NCI-H82 (cell line): ENCODE measurements around the gene COLGALT1.
"Not testable (repeated sequence)": the region's sequence is repeated elsewhere in the genome, so short reads cannot be mapped to it uniquely, and the experiment has no call there.

ENCODE experiments used
- DNase-seq: peaks from one replicate; lab custom pipeline; 2025; lab: John Stamatoyannopoulos, UW

The COLGALT1 gene

DNA sequence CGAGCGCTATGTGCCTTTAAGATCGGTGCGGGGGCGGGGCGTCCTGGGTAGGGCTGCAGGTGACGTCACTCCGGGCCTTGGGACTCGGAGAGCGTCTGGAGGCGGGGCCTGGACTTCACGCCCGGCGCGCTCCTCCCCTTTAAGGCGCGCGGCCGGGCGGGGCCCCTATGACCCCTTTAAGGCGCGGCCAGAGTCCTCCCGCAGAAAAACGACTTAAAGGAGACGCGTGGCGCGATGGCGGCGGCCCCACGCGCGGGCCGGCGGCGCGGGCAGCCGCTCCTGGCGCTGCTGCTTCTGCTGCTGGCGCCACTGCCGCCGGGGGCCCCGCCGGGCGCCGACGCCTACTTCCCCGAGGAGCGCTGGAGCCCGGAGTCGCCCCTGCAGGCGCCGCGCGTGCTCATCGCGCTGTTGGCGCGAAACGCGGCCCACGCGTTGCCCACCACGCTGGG, at the start of gene COLGALT1:
Gene COLGALT1, plus strand, starts transcription at position 170 of the 449 bp plus-strand sequence. Its CDS starts 65 bp downstream, at position 235.
- peak; percentile 100 for DNase-seq

DNA sequence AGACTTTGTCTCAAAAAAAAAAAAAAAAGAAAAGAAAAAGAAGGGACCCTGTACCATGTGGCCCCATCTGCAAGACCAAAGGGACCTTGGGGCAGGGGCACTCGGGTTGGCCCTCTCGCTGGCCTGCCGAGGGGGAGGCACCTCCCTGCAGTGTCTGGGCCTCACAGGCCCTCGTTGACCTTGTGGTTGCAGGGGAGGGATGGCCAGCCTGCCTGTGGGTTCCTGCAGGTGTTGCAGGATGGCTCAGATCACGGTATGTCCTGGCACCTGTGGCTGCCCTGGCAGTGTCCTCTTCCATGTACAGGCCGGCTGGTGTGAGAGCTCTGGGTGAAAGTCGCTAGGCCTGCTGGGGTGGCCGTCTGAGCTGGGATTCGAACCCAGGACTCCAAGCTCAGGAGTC, 48.7 kb upstream of the COLGALT1 start:
- DNase-seq: no peak

DNA sequence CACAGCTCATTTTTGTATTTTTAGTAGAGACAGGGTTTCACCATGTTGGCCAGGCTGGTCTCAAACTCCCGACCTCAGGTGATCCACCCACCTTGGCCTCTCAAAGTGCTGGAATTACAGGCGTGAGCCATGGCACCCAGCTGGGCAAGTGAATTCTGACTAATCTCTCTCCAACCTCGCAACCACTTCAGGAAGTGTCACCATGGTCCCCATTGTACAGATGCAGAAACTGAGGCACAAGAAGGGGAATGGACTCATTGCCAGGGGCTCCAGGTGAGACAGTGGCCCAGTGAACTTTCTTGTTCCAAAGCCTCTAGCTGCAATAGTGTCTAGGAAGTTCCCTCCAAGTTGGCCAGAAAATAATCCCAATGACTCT, 46.9 kb upstream of the COLGALT1 start:
- not testable (repeated sequence) for DNase-seq

DNA sequence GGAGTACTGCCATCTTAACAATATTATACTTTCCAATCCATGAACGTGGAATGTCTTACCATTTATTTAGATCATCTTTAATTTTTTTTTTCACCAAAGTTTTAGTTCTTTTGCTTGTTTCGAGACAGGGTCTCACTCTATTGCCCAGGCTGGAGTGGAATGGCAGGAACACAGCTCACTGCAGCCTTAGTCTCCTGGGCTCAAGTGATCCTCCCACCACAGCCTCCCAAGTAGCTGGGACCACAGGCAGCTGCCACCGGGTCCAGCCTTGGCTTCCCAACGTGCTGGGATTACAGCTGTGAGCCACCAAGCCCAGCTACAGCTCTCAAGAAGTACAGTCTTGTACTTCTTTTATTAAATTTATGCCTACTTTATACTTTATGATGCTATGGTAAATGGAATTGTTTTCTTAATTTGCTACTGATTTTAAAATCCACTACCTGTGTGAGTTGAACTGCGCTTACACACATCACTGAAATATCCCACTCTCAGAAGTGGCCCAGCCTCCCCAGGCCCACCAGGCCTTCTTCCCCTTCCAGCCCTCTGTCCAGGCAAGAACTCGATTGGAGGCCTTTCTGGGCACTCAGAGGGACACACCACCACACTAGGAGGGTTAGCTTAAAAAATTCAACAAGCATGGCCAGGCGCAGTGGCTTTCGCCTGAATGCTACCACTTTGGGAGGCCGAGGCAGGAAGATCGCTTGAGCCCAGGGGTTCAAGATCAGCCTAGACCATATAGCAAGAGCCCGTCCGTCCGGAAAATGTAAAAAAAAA, 45.0 kb upstream of the COLGALT1 start:
- DNase-seq: peak; percentile 43

DNA sequence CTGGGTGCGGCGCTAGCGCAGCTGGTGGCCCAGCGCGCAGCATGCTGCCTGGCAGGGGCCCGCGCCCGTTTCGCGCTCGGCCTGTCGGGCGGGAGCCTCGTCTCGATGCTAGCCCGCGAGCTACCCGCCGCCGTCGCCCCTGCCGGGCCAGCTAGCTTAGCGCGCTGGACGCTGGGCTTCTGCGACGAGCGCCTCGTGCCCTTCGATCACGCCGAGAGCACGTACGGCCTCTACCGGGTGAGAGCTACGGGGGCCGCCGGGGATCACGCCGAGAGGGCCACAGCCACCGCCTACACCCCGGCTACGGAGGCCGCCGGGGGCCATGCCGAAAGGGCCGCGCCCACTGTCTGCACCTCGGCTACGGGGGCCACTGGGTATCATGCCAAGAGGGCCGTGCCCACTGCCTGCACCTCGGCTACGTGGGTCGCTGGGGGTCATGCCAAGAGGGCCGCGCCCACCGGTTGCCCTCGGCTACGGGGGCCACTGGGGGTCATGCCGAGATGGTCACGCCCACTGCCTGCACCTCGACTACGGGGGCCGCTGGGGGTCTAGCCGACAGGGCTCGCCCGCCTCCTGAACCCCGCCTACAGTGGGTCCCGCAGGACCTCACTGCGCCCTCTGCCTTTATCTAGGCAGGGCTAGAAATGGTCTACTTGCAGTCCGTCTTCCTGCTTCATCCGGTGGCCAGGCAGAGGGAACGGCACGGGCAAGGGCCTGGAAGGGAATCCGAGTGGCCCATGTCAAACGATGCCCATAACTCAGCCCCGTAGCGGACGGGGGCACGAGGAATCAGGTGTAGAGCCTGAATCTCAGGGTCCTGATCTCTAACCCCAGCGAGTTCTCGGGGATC, 43.5 kb upstream of the COLGALT1 start:
- peak; percentile 86 for DNase-seq

DNA sequence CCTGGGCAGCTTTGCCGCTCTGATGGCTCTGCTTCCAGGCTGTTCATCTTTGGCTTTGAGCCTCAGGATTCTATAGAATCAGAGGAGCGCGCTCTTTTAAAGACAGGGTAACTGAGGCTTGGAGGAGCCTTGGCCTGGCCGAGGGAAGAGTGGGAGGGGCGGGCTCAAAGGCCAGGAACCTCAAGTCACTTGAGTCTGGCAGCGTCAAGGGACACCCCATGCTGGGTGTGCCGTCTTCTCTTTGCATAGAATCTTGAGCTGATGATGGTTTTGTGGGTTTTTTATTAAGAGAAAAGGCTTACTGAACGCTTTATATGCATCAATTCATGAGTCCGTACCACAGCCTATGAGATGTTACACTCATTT, 42.9 kb upstream of the COLGALT1 start:
- DNase-seq: no peak

DNA sequence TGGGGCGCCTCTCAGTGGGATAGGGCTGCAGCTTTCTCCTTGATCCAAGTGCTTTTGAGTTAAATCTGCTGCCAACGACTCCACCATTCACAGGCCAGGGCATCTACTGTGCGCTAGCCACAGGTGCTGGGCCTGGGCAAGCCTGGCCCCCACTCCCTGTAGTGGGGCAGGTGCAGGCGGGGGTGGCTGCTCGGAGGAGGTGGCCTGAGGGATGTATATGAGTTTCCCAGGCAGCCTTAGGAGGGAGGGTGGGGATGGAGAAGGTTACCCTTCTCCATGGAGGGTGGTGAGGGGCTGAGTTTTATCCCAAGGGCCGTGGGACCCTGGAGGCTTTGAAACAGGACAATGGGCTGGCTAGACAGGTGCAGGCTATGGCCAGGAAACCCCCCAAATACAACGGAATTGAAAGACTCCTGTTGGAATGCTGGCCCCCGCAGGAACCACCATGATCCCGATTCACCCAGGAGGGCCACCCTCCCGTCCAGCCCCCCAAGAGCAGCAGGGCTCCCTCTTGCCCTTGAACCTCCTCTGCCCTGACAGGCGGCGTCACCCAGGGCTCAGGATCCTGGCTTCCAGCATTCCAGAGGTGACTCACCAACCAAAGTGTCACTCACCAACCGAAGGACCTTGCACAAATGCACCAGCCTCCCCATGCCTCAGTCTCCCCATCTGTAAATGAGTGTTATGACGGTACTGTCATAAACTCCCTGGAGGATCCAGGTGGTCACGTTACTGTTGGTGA, 39.9 kb upstream of the COLGALT1 start:
- no peak for DNase-seq

DNA sequence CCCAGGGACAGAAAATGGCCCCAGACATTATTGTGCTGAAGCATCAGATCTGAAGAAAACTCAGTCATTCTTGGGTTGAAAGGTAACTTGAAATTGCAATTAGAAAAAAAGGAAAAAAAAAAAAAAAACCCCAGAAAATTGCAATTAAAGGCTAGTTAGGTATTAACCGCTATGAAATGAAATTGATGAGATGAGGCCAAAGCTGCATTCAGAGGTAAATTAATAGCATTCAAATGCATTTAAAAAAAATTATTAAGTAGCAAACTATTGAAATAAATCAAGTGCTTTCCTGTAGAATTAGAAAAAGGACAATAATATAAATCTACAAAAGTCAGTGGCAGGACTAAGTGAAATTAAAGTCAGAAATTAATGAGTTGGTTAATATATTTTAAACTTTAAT, 37.6 kb upstream of the COLGALT1 start:
- no peak for DNase-seq

DNA sequence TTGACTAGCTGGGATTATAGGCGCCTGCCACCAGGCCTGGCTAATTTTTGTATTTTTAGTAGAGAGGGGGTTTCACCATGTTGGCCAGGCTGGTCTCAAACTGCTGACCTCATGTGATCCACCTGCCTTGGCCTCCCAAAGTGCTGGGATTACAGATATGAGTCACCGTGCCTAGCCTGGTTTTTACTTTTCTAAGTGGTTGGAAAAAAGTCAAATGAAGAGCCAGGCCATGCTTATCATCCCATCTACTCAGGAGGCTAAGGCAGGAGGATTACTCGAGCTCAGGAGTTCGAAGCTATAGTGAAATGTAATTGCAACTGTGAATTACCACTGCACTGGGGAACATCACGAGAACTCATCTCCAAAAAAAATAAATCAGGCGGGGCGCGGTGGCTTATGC, 36.8 kb upstream of the COLGALT1 start:
- DNase-seq: not testable (repeated sequence)

DNA sequence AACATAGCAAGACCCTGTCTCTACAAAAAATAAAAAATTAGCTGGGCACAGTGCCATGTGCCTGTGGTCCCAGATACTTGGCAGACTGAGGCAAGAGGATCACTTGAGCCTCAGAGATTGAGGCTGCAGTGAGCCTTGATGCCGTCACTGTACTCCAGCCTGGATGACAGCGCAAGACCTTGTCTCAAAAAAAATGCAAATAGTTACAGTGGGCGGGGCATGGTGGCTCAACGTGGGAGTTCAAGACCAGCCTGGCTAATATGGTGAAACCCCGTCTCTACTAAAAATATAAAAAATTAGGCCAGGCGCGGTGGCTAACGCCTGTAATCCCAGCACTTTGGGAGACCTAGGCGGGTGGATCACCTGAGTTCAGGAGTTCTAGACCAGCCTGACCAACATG, 35.5 kb upstream of the COLGALT1 start:
- no peak for DNase-seq

DNA sequence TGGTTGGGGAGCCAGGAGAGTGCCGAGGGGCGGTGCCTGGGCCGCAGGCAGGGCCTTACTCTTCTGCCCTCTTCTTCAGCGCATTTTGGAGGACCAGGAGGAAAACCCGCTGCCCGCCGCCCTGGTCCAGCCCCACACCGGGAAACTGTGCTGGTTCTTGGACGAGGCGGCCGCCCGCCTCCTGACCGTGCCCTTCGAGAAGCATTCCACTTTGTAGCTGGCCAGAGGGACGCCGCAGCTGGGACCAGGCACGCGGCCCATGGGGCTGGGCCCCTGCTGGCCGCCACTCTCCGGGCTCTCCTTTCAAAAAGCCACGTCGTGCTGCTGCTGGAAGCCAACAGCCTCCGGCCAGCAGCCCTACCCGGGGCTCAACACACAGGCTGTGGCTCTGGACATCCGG, 34.6 kb upstream of the COLGALT1 start:
- no peak for DNase-seq

DNA sequence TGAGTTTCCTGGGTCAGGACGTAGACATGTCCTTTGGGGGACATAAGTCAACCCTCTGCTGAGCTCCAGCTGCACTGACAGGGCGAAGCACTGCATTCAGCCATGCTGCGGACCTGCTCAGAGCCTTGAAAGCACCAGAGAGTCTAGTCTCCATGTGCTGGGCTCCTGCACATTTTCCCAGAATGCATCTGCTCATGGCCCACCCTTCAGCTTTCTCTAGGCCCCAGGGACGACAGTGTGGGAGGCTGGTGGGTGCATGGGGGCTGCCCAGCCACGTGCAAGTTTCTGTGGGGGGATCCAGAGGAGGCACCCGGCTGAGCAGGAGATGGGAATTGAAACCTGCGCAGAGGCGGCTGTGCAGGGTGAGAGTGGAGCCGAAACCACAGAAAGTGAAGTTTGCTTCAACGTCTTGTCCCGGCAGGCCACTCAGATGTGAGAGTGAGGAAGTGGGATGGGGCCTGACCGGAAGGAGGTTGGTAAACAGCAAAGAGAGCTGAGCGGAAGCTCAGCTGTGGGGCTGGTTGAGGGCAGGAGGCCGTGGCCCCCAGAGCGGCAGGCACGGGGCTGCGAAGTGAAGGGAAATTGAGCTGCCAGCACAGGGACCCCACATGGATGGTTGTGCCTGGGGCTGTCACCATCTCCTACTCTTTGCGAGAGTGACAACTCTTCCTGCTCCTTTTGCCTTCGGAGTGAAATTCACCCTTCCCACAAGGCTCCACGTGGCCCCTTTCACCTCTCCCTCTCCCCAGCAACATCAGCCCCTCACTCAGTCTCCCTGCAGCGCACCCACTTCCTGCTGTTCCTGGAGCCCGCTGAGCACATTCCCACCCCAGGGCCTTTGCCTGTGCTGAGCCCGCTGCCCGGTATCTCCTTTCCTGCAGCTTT, 32.2 kb upstream of the COLGALT1 start:
- DNase-seq: no peak

DNA sequence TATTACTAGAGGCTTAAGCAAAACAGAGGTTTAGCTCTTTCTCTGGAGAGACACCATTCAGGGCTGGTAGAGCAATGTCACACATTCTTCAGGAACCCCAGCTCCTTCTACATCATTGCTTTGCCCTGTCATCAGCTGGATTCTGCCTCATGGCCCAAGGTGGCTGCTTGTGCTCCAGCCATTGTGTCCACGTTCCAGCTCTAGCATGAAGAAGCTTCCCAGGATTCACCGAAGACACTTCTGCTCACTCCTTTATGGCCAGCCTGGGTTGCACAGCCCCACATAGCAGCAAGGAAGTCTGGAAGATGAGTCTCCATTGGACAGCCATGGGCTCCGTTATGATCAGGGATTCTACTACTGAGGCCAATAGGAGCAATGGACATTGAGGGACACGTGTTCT, 30.8 kb upstream of the COLGALT1 start:
- no peak for DNase-seq

DNA sequence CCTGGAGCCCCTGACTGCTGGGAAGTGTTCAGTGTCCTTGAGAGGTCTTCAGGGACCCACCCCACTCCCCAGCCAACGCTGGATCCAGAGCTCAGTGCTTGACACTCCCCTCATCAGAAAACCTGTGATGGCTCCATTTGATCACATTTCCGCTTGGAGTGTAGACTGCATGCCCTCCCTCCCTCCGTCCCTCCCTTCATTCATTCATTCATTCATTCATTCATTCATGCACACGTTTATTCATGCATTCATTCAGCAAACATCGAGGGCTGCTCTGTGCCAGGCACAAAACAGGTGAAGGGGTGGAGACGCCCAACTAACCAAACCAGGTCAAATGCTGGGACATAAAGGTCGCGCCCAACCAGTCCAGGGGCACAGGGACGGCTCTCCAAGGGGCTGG, 30.3 kb upstream of the COLGALT1 start:
- no peak for DNase-seq

DNA sequence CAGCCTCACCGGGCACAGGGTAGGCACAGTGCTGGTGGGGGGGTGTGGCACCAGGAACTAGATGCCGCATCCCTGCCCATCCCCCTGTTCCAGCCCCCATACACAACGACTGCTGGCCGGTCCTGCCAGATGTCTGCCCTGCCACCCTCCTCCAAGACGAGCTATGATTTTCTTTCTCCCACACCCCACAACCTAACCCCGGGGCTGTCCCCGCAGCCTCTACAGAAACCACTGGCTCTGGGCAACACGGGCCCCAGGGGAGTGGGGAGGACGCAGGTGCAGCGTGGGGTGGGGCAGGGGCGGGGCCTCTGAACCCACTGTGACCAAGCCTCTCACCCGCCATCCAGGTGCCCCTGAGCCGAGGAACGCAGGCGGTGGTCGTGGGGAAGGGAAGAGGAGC, 28.5 kb upstream of the COLGALT1 start:
- DNase-seq: no peak

DNA sequence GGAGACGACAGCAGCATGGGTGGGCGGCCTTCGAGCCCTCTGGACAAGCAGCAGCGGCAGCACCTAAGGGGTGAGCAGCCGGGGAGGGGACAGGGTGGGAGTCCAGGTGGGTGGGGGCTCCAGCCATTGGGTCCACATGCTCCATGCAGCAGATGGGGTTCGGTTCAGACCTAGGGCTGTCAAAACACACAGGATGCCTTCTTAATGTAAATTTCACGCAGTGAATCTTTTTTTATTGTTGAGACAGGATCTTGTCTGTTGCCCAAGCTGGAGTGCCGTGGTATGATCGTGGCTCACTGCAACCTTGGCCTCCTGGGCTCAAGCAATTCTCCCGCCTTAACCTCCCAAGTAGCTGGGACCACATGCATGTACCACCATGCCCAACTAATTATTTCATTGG, 28.1 kb upstream of the COLGALT1 start:
- no peak for DNase-seq

DNA sequence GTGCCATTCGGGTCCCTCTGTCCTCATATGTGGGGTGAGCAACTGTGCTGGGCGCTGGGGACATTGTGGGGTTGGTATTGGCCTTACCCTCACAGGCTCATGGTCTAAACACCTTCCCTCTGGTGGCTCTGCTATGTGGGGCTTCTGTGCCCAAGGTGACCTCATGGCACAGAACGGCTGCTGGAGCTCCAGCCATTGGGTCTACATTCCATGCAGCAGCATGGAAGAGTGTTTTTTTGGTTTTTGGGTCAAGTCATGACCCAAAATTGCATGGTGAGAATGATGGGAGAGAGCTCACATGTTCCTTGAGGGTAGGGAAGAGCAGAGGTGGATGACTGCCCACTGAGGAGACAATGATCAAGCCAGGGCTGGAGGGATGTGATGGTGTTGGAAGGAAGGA, 26.8 kb upstream of the COLGALT1 start:
- DNase-seq: no peak

DNA sequence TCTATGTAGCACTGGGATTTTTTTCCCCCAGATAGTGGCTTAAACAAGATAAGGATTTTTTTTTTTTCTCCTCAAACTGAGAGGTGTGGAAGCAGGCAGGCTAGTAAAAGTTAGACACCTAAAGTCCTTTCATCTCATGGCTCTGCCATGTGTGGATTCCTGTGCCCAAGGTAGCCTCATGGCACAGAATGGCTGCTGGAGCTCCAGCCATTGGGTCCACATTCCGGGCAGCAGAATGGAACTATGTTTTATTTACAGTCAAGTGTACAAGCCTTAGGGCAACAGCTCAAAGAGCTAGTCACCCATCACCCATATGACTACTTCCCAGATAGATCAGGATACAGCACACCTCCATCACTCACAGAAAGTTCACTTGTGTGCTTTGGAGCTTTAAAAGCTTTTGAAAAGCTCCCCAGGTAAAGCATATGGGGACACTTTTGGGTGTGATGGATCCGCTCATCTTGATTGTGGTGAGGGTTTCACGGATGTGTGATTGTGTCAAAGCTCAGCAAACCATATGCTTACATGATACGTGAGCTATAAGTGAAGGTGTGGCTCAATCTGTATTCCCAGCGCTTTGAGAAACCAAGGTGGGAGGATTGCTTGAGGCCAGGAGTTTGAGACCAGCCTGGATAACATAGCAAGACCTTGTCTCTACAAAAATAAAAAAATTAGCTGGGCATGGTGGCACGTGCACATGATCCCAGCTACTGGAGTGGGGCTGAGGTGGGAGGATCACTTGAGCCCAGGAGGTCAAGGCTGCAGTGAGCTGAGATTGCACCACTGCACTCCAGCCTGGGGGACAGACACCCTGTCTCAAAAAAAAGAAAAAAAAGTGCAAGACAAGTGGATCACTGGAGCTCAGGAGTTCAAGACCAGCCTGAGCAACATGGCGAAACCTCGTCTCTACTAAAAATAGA, 25.9 kb upstream of the COLGALT1 start:
- DNase-seq: no peak

DNA sequence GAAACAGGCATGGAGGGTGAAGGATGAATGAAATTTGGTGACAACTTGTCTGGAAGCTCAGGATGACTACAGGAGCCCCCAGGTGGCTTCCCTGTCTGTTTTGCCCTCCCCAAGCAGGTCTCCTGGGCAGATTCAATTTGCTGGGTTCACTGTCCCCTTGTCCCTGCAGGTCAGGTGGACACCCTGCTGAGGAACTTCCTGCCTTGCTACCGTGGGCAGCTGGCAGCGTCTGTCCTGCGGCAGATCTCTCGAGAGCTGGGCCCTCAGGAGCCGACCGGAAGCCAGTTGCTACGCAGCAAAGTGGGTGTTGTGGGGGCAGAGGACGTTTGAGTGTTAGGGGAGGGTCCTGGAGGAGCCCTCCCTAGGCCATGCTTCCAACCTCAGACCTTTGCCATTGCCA, 24.9 kb upstream of the COLGALT1 start:
- DNase-seq: no peak

DNA sequence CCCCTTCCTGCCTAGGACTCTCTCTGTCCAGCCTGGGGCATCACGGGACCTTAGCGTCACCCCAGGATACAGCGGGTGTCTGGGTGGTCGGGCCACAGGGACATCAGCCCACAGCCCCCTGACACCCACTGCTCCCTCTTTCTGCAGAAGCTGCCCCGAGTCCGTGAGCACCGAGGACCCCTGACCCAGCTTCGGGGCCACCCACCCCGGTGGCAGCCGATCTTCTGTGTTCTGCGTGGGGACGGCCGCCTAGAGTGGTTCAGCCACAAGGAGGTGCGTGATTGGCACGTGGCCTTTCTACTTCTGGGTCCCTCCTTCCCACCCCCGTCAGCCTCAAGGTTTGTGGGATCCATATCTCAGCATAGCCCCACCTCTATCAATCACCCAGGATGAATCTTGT, 23.3 kb upstream of the COLGALT1 start:
- DNase-seq: no peak

DNA sequence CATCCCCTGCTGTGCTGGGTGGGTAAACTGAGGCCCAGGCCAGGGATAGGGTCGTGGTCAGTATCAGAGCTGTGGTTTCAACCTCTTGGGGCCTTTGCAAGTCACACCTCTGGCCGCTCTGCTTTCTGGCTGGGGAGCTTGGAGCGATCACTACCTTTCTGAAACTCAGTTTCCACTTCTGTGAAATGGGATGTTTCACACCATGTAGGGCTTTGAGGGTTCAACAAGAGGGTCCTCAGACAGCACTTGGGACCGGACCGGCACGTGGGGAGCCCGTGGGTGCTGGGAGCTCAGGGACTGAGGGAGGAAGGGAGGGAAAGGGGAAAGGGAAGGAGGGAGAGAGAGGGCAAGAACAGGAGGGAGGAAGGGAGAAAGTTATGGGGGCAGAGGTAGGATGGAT, 22.9 kb upstream of the COLGALT1 start:
- no peak for DNase-seq
